GM23338 (cell line): Measurements from ENCODE around the gene CHRNA3. TPM values are rescaled to one million over a fixed set of nuclear protein-coding genes. Genes with fewer than 3 reads are reported as not detected.

Source experiments
- ATAC-seq: fragments of 200-7000 bp; cut with Tn5 transposase; 3 replicates; pipeline ENCODE4 v1.9.1; 2020
- DNase-seq: peaks from one replicate; pipeline ENCODE4 v3.0.0-alpha.2; 2015; ENCODE audit warnings: low spot score
- H2AFZ ChIP-seq: fragments of 200-600 bp; sonication (generic); 2 replicates; pipeline ENCODE4 v1.8.0; 2016; ENCODE audit warnings: antibody characterized with exemption, mild to moderate bottlenecking, moderate library complexity
- H3F3A ChIP-seq: fragments of 200-600 bp; sonication (generic); replicated peaks from 2 replicates; pipeline ENCODE4 v1.8.0; 2017; ENCODE audit warnings: antibody characterized with exemption, mixed run types, low read depth
- H3K27ac ChIP-seq: fragments of 200-600 bp; sonication (generic); 2 replicates; pipeline ENCODE4 v1.6.1; 2016; ENCODE audit warnings: low read depth
- H3K27me3 ChIP-seq: fragments of 200-600 bp; sonication (generic); 2 replicates; pipeline ENCODE4 v1.8.0; 2016; ENCODE audit warnings: mild to moderate bottlenecking, mixed run types, moderate library complexity; ENCODE audit not compliant: insufficient read depth
- H3K36me3 ChIP-seq: fragments of 200-600 bp; sonication (generic); 2 replicates; pipeline ENCODE4 v1.8.0; 2016; ENCODE audit warnings: mild to moderate bottlenecking; ENCODE audit not compliant: insufficient read depth
- H3K4me1 ChIP-seq: fragments of 200-600 bp; sonication (generic); 2 replicates; pipeline ENCODE4 v1.8.0; 2016; ENCODE audit warnings: mild to moderate bottlenecking, moderate library complexity; ENCODE audit not compliant: insufficient read depth
- H3K4me2 ChIP-seq: fragments of 200-600 bp; sonication (generic); 2 replicates; pipeline ENCODE4 v1.7.1; 2017; ENCODE audit warnings: mixed run types
- H3K4me3 ChIP-seq: fragments of 200-600 bp; sonication (generic); 2 replicates; pipeline ENCODE4 v1.6.1; 2016; ENCODE audit warnings: mixed run types
- H3K79me2 ChIP-seq: fragments of 200-600 bp; sonication (generic); replicated peaks from 2 replicates; pipeline ENCODE4 v1.8.0; 2017; ENCODE audit warnings: mild to moderate bottlenecking; ENCODE audit not compliant: insufficient read depth
- H3K9me2 ChIP-seq: fragments of 200-600 bp; sonication (generic); 2 replicates; pipeline ENCODE4 v1.8.0; 2017; ENCODE audit not compliant: insufficient read depth
- H4K20me1 ChIP-seq: fragments of 200-600 bp; sonication (generic); replicated peaks from 2 replicates; pipeline ENCODE4 v1.8.0; 2017; ENCODE audit warnings: mild to moderate bottlenecking; ENCODE audit not compliant: insufficient read depth
- H3K27ac Mint-ChIP-seq: 2 replicates; pipeline ENCODE4 v1.8.0; 2020; ENCODE audit warnings: inconsistent platforms, mild to moderate bottlenecking, moderate library complexity, mixed read lengths
- H3K27me3 Mint-ChIP-seq: 3 replicates; pipeline ENCODE4 v1.8.0; 2022; ENCODE audit warnings: low read depth, mild to moderate bottlenecking, moderate library complexity, mixed read lengths, inconsistent platforms; ENCODE audit not compliant: insufficient read depth, poor library complexity
- H3K36me3 Mint-ChIP-seq: 3 replicates; pipeline ENCODE4 v1.8.0; 2021; ENCODE audit warnings: low read depth, mild to moderate bottlenecking, inconsistent platforms, moderate library complexity, mixed read lengths
- H3K4me1 Mint-ChIP-seq: 3 replicates; pipeline ENCODE4 v1.8.0; 2020; ENCODE audit warnings: mild to moderate bottlenecking, inconsistent platforms, mixed read lengths
- H3K4me3 Mint-ChIP-seq: 3 replicates; pipeline ENCODE4 v1.8.0; 2021; ENCODE audit warnings: moderate library complexity, mild to moderate bottlenecking, inconsistent platforms, mixed read lengths
- H3K9me3 Mint-ChIP-seq: 3 replicates; pipeline ENCODE4 v1.8.0; 2020; ENCODE audit warnings: moderate library complexity, mild to moderate bottlenecking, inconsistent platforms, mixed read lengths
- CREB1 ChIP-seq: fragments of 250-450 bp; sonication (Bioruptor Pico); IDR thresholded peaks from 2 replicates; pipeline ENCODE4 v1.5.0; 2020; ENCODE audit warnings: low read depth, mild to moderate bottlenecking, moderate library complexity
- EZH2 ChIP-seq: fragments of 200-600 bp; sonication (generic); IDR thresholded peaks from one replicate; pipeline ENCODE4 v1.8.0; 2017; ENCODE audit warnings: antibody characterized with exemption, mild to moderate bottlenecking, low read depth; ENCODE audit not compliant: unreplicated experiment
- EZH2phosphoT487 ChIP-seq: fragments of 200-600 bp; sonication (generic); IDR thresholded peaks from one replicate; pipeline ENCODE4 v1.8.1; 2018; ENCODE audit warnings: antibody characterized with exemption; ENCODE audit not compliant: unreplicated experiment
- JUNB ChIP-seq: IDR thresholded peaks from one replicate; pipeline ENCODE4 v1.6.1; 2016; ENCODE audit warnings: antibody characterized with exemption; ENCODE audit not compliant: unreplicated experiment
- NANOG ChIP-seq: IDR thresholded peaks from 2 replicates; pipeline ENCODE4 v1.6.1; 2016; ENCODE audit warnings: antibody characterized with exemption, borderline replicate concordance
- POLR2AphosphoS5 ChIP-seq: IDR thresholded peaks from 2 replicates; pipeline ENCODE4 v1.6.1; 2016; ENCODE audit warnings: antibody characterized with exemption, low read depth
- STAT1 ChIP-seq: IDR thresholded peaks from one replicate; pipeline ENCODE4 v1.6.1; 2016; ENCODE audit warnings: antibody characterized with exemption; ENCODE audit not compliant: unreplicated experiment
- ZNF114 ChIP-seq: fragments of 250-450 bp; sonication (Bioruptor Pico); IDR thresholded peaks from 2 replicates; pipeline ENCODE4 v1.5.0; 2020; ENCODE audit warnings: mild to moderate bottlenecking, moderate library complexity
- ZNF331 ChIP-seq: fragments of 250-450 bp; sonication (Bioruptor Pico); IDR thresholded peaks from 2 replicates; pipeline ENCODE4 v1.5.0; 2020; ENCODE audit warnings: low read depth, mild to moderate bottlenecking, moderate library complexity
- polyA plus RNA-seq: library from polyadenylated mRNA; unstranded; fragments of >200 nt; fragmentation: Nextera tagmentation; extraction: Ambion mirVana; gene quantifications from 2 replicates; pipeline ENCODE4 v1.2.1, GENCODE V29; 2016
- total RNA-seq: library from RNA; depleted of rRNA; stranded (reverse); fragments of >200 nt; shearing (Covaris generic); gene quantifications from 2 replicates; pipeline ENCODE4 v1.2.3, GENCODE V29; 2014
- TF ChIP-seq, protein P1 (sequence below): IDR thresholded peaks from 2 replicates; pipeline ENCODE4 v1.6.1; 2016; ENCODE audit warnings: antibody characterized with exemption
- TF ChIP-seq, protein P2 (sequence below), 2 experiments: fragments of 200-600 bp in 1 of 2; sonication (generic) in 1 of 2; conservative IDR thresholded peaks; 2 replicates each; pipeline versions ENCODE4 v1.5.1 to v1.6.1; 2016 to 2017; ENCODE audit warnings: antibody characterized with exemption in 2 of 2, low read depth in 2 of 2, mild to moderate bottlenecking in 2 of 2, moderate library complexity in 1 of 2
- TF ChIP-seq, protein P3 (sequence below): IDR thresholded peaks from one replicate; pipeline ENCODE4 v1.6.1; 2018; ENCODE audit warnings: antibody characterized with exemption; ENCODE audit not compliant: unreplicated experiment

CHRNA3 gene
- total and polyA plus RNA-seq, 2 experiments from 2014 or later: 2.9 to 3.5 TPM

- Mint-ChIP-seq H3K9me3 (no peaks in the 10 kb centered on the region; the same call in 2 of the 3 replicates), H3K27me3 (peaks cover 15% of the 10 kb centered on the region), H3K36me3 (peaks cover 5% of the 10 kb centered on the region; the same call in 2 of the 3 replicates), H3K4me3 (no peak overlapping the region), H3K27ac (no peak overlapping the region), H3K4me1 (peaks cover 6% of the 10 kb centered on the region; the same call in 1 of the 3 replicates)
- no peaks in the 10 kb centered on the region for H3K9me2 ChIP-seq
- peaks cover under 1% of the 10 kb centered on the region for H3K4me1 ChIP-seq
- ATAC-seq (no peak), DNase-seq (no peak)
- H3K79me2 ChIP-seq: no peaks in the 10 kb centered on the region
- H3K4me3 ChIP-seq: no peak overlapping the region
- no peak overlapping the region for H2AFZ ChIP-seq
- H4K20me1 ChIP-seq: no peaks in the 10 kb centered on the region
- no peak overlapping the region for H3K27ac ChIP-seq
- no peak overlapping the region for H3K4me2 ChIP-seq
- H3K36me3 ChIP-seq: no peaks in the 10 kb centered on the region
- no peaks in the 10 kb centered on the region for H3F3A ChIP-seq
- TF ChIP-seq, protein P1, sequence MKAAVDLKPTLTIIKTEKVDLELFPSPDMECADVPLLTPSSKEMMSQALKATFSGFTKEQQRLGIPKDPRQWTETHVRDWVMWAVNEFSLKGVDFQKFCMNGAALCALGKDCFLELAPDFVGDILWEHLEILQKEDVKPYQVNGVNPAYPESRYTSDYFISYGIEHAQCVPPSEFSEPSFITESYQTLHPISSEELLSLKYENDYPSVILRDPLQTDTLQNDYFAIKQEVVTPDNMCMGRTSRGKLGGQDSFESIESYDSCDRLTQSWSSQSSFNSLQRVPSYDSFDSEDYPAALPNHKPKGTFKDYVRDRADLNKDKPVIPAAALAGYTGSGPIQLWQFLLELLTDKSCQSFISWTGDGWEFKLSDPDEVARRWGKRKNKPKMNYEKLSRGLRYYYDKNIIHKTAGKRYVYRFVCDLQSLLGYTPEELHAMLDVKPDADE: no peak
- TF ChIP-seq EZH2: no peak
- TF ChIP-seq EZH2phosphoT487: no peak
- TF ChIP-seq POLR2AphosphoS5: no peak
- peaks cover 9% of the 10 kb centered on the region for H3K27me3 ChIP-seq
Measured at GRCh38 chr15:78636378-78636859, 15.6 kb upstream of the CHRNA3 start.

DNA sequence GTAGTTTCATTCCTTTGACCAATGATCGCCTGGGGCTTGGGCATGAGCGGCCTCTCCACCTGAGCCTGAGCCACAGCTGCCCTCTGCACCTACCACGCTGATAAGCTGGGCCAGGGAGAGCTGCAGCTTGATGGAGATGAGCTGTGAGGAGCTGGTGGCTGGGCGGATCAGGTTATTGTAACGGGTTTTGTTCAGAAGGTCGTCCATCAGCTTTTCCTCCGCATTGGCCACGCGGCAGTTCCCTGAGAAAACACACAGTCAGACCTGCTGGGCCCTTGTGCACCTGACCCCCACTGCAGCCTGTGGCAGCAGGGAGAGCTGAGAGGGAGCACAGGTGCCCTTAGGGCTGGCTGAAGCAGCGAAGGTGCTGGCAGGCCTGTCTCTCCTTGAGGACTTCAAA is 14.6 kb upstream of the CHRNA3 start:
- H3K9me2 ChIP-seq: no peaks in the 10 kb centered on the region
- no peaks in the 10 kb centered on the region for H3K79me2 ChIP-seq
- H3K4me2 ChIP-seq: no peak overlapping the region
- peaks cover 8% of the 10 kb centered on the region for H3K27me3 ChIP-seq
- Mint-ChIP-seq H3K27me3 (peaks cover 14% of the 10 kb centered on the region), H3K36me3 (peaks cover 5% of the 10 kb centered on the region; the same call in 2 of the 3 replicates), H3K9me3 (no peaks in the 10 kb centered on the region; the same call in 2 of the 3 replicates), H3K27ac (no peak overlapping the region), H3K4me1 (peaks cover 5% of the 10 kb centered on the region; the same call in 1 of the 3 replicates), H3K4me3 (no peak overlapping the region)
- no peak overlapping the region for H3K27ac ChIP-seq
- no peaks in the 10 kb centered on the region; the same call in 1 of the 2 replicates for H3K4me1 ChIP-seq
- no peaks in the 10 kb centered on the region for H3F3A ChIP-seq
- H2AFZ ChIP-seq: no peak overlapping the region
- DNase-seq (no peak), ATAC-seq (no peak)
- H4K20me1 ChIP-seq: no peaks in the 10 kb centered on the region
- H3K4me3 ChIP-seq: no peak overlapping the region
- no peaks in the 10 kb centered on the region for H3K36me3 ChIP-seq
- TF ChIP-seq ZNF114 (CRISPR knock-in tag): no peak
- no peak for TF ChIP-seq ZNF331 (CRISPR knock-in tag)
- TF ChIP-seq, protein P2, sequence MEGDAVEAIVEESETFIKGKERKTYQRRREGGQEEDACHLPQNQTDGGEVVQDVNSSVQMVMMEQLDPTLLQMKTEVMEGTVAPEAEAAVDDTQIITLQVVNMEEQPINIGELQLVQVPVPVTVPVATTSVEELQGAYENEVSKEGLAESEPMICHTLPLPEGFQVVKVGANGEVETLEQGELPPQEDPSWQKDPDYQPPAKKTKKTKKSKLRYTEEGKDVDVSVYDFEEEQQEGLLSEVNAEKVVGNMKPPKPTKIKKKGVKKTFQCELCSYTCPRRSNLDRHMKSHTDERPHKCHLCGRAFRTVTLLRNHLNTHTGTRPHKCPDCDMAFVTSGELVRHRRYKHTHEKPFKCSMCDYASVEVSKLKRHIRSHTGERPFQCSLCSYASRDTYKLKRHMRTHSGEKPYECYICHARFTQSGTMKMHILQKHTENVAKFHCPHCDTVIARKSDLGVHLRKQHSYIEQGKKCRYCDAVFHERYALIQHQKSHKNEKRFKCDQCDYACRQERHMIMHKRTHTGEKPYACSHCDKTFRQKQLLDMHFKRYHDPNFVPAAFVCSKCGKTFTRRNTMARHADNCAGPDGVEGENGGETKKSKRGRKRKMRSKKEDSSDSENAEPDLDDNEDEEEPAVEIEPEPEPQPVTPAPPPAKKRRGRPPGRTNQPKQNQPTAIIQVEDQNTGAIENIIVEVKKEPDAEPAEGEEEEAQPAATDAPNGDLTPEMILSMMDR (conservative IDR thresholded peaks at IDR 0.05; ENCODE audit: low read depth in 2 of 2): no peak
- no peak for TF ChIP-seq NANOG
- TF ChIP-seq EZH2: no peak
- no peak for TF ChIP-seq EZH2phosphoT487
- no peak for TF ChIP-seq STAT1
- TF ChIP-seq, protein P3, sequence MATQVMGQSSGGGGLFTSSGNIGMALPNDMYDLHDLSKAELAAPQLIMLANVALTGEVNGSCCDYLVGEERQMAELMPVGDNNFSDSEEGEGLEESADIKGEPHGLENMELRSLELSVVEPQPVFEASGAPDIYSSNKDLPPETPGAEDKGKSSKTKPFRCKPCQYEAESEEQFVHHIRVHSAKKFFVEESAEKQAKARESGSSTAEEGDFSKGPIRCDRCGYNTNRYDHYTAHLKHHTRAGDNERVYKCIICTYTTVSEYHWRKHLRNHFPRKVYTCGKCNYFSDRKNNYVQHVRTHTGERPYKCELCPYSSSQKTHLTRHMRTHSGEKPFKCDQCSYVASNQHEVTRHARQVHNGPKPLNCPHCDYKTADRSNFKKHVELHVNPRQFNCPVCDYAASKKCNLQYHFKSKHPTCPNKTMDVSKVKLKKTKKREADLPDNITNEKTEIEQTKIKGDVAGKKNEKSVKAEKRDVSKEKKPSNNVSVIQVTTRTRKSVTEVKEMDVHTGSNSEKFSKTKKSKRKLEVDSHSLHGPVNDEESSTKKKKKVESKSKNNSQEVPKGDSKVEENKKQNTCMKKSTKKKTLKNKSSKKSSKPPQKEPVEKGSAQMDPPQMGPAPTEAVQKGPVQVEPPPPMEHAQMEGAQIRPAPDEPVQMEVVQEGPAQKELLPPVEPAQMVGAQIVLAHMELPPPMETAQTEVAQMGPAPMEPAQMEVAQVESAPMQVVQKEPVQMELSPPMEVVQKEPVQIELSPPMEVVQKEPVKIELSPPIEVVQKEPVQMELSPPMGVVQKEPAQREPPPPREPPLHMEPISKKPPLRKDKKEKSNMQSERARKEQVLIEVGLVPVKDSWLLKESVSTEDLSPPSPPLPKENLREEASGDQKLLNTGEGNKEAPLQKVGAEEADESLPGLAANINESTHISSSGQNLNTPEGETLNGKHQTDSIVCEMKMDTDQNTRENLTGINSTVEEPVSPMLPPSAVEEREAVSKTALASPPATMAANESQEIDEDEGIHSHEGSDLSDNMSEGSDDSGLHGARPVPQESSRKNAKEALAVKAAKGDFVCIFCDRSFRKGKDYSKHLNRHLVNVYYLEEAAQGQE: no peak
- no peak for TF ChIP-seq JUNB
- no peak for TF ChIP-seq CREB1
- no peak for TF ChIP-seq POLR2AphosphoS5
- TF ChIP-seq, protein P1: no peak
